ENCODE measurements around the gene LTBP1.

LTBP1 gene

DNA sequence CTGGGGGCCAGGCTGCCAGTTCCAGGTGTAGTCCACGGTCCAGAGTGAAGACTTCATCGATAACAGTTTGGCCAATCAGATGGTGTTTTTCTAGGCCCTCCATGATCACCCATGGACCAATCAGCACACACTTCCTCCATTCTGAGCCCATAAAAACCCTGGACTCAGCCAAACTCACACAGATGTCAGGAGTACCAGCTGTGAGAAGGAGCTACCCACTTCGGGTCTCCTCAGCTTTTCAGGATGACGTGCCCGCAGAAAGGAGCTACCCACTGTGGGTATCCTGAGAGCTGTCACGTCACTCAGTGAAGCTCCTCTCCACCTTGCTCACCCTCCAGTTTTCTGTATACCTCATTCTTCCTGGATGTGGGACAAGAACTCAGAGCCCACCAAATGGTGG is 319.7 kb downstream of the LTBP1 start:
- Histone ChIP-seq H3K4me2 (ENCODE audit: low read length) (no peak overlapping the region), H3K4me3 (ENCODE audit: low read depth, low read length) (no peak overlapping the region), H3K14ac (ENCODE audit: low read length) (no peak overlapping the region), H3K36me3 (ENCODE audit: control insufficient read depth in 1 of 2, insufficient read depth in 2 of 2, low read length in 2 of 2) (peaks cover 0 to 5% of the 10 kb centered on the region in 2 experiments), H4K8ac (ENCODE audit: low read depth, low read length) (no peak overlapping the region), H2BK5ac (ENCODE audit: low read depth, low read length, poor library complexity) (no peak overlapping the region), H2AK5ac (ENCODE audit: low read length) (no peak overlapping the region), H3K79me2 (ENCODE audit: control insufficient read depth, insufficient read depth, low read length, poor library complexity) (no peaks in the 10 kb centered on the region), H2AFZ (ENCODE audit: insufficient read depth, low read length, poor library complexity) (no peak overlapping the region), H3K9me3 (ENCODE audit: insufficient read depth, low read depth, low read length) (peaks cover 5% of the 10 kb centered on the region), H3K27ac (ENCODE audit: low read depth, low read length) (no peak overlapping the region), H4K12ac (ENCODE audit: low read depth, low read length) (no peak overlapping the region), H3K79me1 (ENCODE audit: low read length) (no peaks in the 10 kb centered on the region), H3K23ac (ENCODE audit: low read length) (no peak overlapping the region), H3K18ac (ENCODE audit: low read length) (no peak overlapping the region), H3K27me3 (ENCODE audit: insufficient read depth, low read length) (no peaks in the 10 kb centered on the region), H3K4ac (ENCODE audit: low read depth, low read length) (no peak overlapping the region), H3K9ac (ENCODE audit: low read length) (no peak overlapping the region), H2BK12ac (ENCODE audit: low read length) (no peak overlapping the region), H4K91ac (ENCODE audit: low read depth, low read length) (no peak overlapping the region), H3K4me1 (ENCODE audit: control insufficient read depth in 1 of 2, insufficient read depth in 2 of 2, low read length in 2 of 2) (no peaks in the 10 kb centered on the region), H2BK120ac (ENCODE audit: insufficient read depth, low read length, poor library complexity) (no peak overlapping the region)
- no peak for DNase-seq
- no CpG with 5 or more reads among the region's 6 CpGs for WGBS (ENCODE audit: extremely low coverage, insufficient coverage, insufficient read length)

DNA sequence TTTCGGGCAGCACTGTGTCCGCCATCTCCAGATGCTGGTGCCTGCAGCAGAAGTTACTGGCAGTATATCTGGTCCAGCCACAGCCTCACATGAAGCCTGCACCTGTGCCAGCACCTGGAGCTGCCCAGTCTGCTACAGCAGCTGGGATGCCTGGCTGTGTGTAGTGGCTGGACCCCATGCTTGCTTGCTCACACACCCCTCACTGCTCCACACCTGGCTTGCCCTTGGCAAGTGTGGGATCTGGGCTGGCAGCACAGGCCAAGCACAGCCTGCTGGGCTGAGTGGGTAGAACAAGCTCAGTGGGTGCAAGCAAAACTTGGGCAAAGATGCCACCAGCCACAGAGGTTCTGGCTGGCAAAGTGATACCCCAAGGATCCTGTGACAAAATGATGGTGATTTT is 320.3 kb downstream of the LTBP1 start:
- Histone ChIP-seq H3K9me3 (ENCODE audit: insufficient read depth, low read depth, low read length) (peaks cover 5% of the 10 kb centered on the region), H3K4me2 (ENCODE audit: low read length) (no peak overlapping the region), H3K79me1 (ENCODE audit: low read length) (no peaks in the 10 kb centered on the region), H2BK5ac (ENCODE audit: low read depth, low read length, poor library complexity) (no peak overlapping the region), H3K18ac (ENCODE audit: low read length) (no peak overlapping the region), H2AK5ac (ENCODE audit: low read length) (no peak overlapping the region), H3K27me3 (ENCODE audit: insufficient read depth, low read length) (no peaks in the 10 kb centered on the region), H3K27ac (ENCODE audit: low read depth, low read length) (no peak overlapping the region), H3K36me3 (ENCODE audit: control insufficient read depth in 1 of 2, insufficient read depth in 2 of 2, low read length in 2 of 2) (peaks cover 0 to 5% of the 10 kb centered on the region in 2 experiments), H3K4me1 (ENCODE audit: control insufficient read depth in 1 of 2, insufficient read depth in 2 of 2, low read length in 2 of 2) (no peaks in the 10 kb centered on the region), H2BK120ac (ENCODE audit: insufficient read depth, low read length, poor library complexity) (no peak overlapping the region), H3K14ac (ENCODE audit: low read length) (no peak overlapping the region), H2BK12ac (ENCODE audit: low read length) (no peak overlapping the region), H4K91ac (ENCODE audit: low read depth, low read length) (no peak overlapping the region), H3K79me2 (ENCODE audit: control insufficient read depth, insufficient read depth, low read length, poor library complexity) (no peaks in the 10 kb centered on the region), H3K4ac (ENCODE audit: low read depth, low read length) (no peak overlapping the region), H4K12ac (ENCODE audit: low read depth, low read length) (no peak overlapping the region), H2AFZ (ENCODE audit: insufficient read depth, low read length, poor library complexity) (no peak overlapping the region), H3K9ac (ENCODE audit: low read length) (no peak overlapping the region), H4K8ac (ENCODE audit: low read depth, low read length) (no peak overlapping the region), H3K4me3 (ENCODE audit: low read depth, low read length) (no peak overlapping the region), H3K23ac (ENCODE audit: low read length) (no peak overlapping the region)
- no CpG with 5 or more reads among the region's 2 CpGs for WGBS (ENCODE audit: extremely low coverage, insufficient coverage, insufficient read length)
- DNase-seq, result peak; percentile 27 to 47

DNA sequence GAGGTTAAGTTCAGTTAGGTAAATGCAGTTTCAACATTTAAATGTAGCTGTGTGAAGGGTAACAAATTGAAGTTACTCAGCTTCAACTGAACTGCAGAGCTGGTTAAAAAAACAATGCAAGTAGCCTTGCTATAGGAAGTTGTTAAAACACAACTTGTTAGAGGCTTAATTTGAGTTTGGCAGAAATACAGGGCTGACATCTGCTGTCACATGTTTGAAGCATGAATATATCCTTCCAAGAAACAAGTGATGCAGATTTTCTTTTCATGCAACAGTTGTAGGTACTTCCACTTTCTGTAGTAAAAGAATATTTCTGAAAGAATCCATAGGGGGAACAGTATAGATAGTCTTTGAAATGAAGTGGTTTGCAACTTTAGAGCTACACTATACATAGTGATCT is 321.0 kb downstream of the LTBP1 start:
- Histone ChIP-seq H2AFZ (ENCODE audit: insufficient read depth, low read length, poor library complexity) (no peak overlapping the region), H4K91ac (ENCODE audit: low read depth, low read length) (no peak overlapping the region), H3K9me3 (ENCODE audit: insufficient read depth, low read depth, low read length) (peaks cover 5% of the 10 kb centered on the region), H3K4me3 (ENCODE audit: low read depth, low read length) (no peak overlapping the region), H3K36me3 (ENCODE audit: control insufficient read depth in 1 of 2, insufficient read depth in 2 of 2, low read length in 2 of 2) (peaks cover 0 to 5% of the 10 kb centered on the region in 2 experiments), H3K79me1 (ENCODE audit: low read length) (no peaks in the 10 kb centered on the region), H3K4me2 (ENCODE audit: low read length) (no peak overlapping the region), H4K8ac (ENCODE audit: low read depth, low read length) (no peak overlapping the region), H4K12ac (ENCODE audit: low read depth, low read length) (no peak overlapping the region), H3K23ac (ENCODE audit: low read length) (no peak overlapping the region), H2BK5ac (ENCODE audit: low read depth, low read length, poor library complexity) (no peak overlapping the region), H2BK12ac (ENCODE audit: low read length) (no peak overlapping the region), H3K18ac (ENCODE audit: low read length) (no peak overlapping the region), H2AK5ac (ENCODE audit: low read length) (no peak overlapping the region), H3K9ac (ENCODE audit: low read length) (no peak overlapping the region), H3K27ac (ENCODE audit: low read depth, low read length) (no peak overlapping the region), H3K4me1 (ENCODE audit: control insufficient read depth in 1 of 2, insufficient read depth in 2 of 2, low read length in 2 of 2) (no peaks in the 10 kb centered on the region), H3K4ac (ENCODE audit: low read depth, low read length) (no peak overlapping the region), H2BK120ac (ENCODE audit: insufficient read depth, low read length, poor library complexity) (no peak overlapping the region), H3K14ac (ENCODE audit: low read length) (no peak overlapping the region), H3K79me2 (ENCODE audit: control insufficient read depth, insufficient read depth, low read length, poor library complexity) (no peaks in the 10 kb centered on the region), H3K27me3 (ENCODE audit: insufficient read depth, low read length) (no peaks in the 10 kb centered on the region)
- DNase-seq, result no peak

DNA sequence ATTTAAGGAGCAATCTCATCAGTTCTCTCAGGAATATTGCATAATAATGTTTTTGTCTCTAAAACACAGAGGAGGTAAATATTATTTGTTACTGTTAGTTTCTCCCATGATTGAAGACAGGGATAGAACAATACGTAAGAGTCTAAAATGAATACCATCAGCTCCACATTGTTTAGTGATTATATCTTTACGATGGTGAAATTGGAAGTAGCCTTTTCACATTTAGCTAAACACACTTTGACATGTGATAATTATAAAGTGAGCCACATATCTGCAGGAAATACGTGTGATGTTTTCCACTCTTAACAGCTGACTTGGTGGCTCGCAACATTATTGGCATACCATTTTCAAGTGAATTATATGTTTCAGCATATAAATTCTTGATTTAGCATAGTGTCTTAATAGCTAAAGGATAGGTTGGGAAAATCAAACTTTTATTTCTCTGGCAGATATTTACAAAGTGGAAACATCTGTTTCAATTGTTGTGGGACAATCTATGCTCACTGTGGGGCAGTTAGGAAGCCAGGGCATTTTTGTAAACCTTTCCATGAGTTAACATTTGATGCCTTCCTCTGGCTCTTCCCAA is 321.6 kb downstream of the LTBP1 start:
- no peak overlapping the region for H2AFZ ChIP-seq (ENCODE audit: insufficient read depth, low read length, poor library complexity)
- H4K12ac ChIP-seq (ENCODE audit: low read depth, low read length), result no peak overlapping the region
- no peaks in the 10 kb centered on the region for H3K79me1 ChIP-seq (ENCODE audit: low read length)
- no peaks in the 10 kb centered on the region for H3K79me2 ChIP-seq (ENCODE audit: control insufficient read depth, insufficient read depth, low read length, poor library complexity)
- no peak overlapping the region for H3K9ac ChIP-seq (ENCODE audit: low read length)
- no peak overlapping the region for H3K14ac ChIP-seq (ENCODE audit: low read length)
- H3K23ac ChIP-seq (ENCODE audit: low read length), result no peak overlapping the region
- H3K4me1 ChIP-seq (ENCODE audit: control insufficient read depth in 1 of 2, insufficient read depth in 2 of 2, low read length in 2 of 2), result no peaks in the 10 kb centered on the region
- no peak overlapping the region for H3K4me2 ChIP-seq (ENCODE audit: low read length)
- H2BK12ac ChIP-seq (ENCODE audit: low read length), result no peak overlapping the region
- H3K27ac ChIP-seq (ENCODE audit: low read depth, low read length), result no peak overlapping the region
- peaks cover 0 to 5% of the 10 kb centered on the region in 2 experiments for H3K36me3 ChIP-seq (ENCODE audit: control insufficient read depth in 1 of 2, insufficient read depth in 2 of 2, low read length in 2 of 2)
- no peak overlapping the region for H3K4me3 ChIP-seq (ENCODE audit: low read depth, low read length)
- H4K8ac ChIP-seq (ENCODE audit: low read depth, low read length), result no peak overlapping the region
- H3K9me3 ChIP-seq (ENCODE audit: insufficient read depth, low read depth, low read length), result peaks cover 5% of the 10 kb centered on the region
- no peak overlapping the region for H3K18ac ChIP-seq (ENCODE audit: low read length)
- no peak overlapping the region for H2BK120ac ChIP-seq (ENCODE audit: insufficient read depth, low read length, poor library complexity)
- no peak overlapping the region for H2AK5ac ChIP-seq (ENCODE audit: low read length)
- no peak overlapping the region for H3K4ac ChIP-seq (ENCODE audit: low read depth, low read length)
- H2BK5ac ChIP-seq (ENCODE audit: low read depth, low read length, poor library complexity), result no peak overlapping the region
- no peak overlapping the region for H4K91ac ChIP-seq (ENCODE audit: low read depth, low read length)
- no peaks in the 10 kb centered on the region for H3K27me3 ChIP-seq (ENCODE audit: insufficient read depth, low read length)
- no CpG with 5 or more reads among the region's 4 CpGs for WGBS (ENCODE audit: extremely low coverage, insufficient coverage, insufficient read length)
- peak in 1 of 2 donors; percentile 67 for DNase-seq
